GM23338 (cell line): ENCODE measurements around the gene PDE1A. TPM values are rescaled to one million over a fixed set of nuclear protein-coding genes. Genes with fewer than 3 reads are reported as not detected.
A peak's percentile ranks its signal among the peaks of the same experiment; 100 is the strongest.

Experiments
- ATAC-seq: fragments of 200-7000 bp; cut with Tn5 transposase; 3 replicates; pipeline ENCODE4 v1.9.1; 2020
- DNase-seq: peaks from one replicate; pipeline ENCODE4 v3.0.0-alpha.2; 2015; ENCODE audit warnings: low spot score
- H2AFZ ChIP-seq: fragments of 200-600 bp; sonication (generic); 2 replicates; pipeline ENCODE4 v1.8.0; 2016; ENCODE audit warnings: antibody characterized with exemption, mild to moderate bottlenecking, moderate library complexity
- H3F3A ChIP-seq: fragments of 200-600 bp; sonication (generic); replicated peaks from 2 replicates; pipeline ENCODE4 v1.8.0; 2017; ENCODE audit warnings: antibody characterized with exemption, mixed run types, low read depth
- H3K27ac ChIP-seq: fragments of 200-600 bp; sonication (generic); 2 replicates; pipeline ENCODE4 v1.6.1; 2016; ENCODE audit warnings: low read depth
- H3K27me3 ChIP-seq: fragments of 200-600 bp; sonication (generic); 2 replicates; pipeline ENCODE4 v1.8.0; 2016; ENCODE audit warnings: mild to moderate bottlenecking, mixed run types, moderate library complexity; ENCODE audit not compliant: insufficient read depth
- H3K36me3 ChIP-seq: fragments of 200-600 bp; sonication (generic); 2 replicates; pipeline ENCODE4 v1.8.0; 2016; ENCODE audit warnings: mild to moderate bottlenecking; ENCODE audit not compliant: insufficient read depth
- H3K4me1 ChIP-seq: fragments of 200-600 bp; sonication (generic); 2 replicates; pipeline ENCODE4 v1.8.0; 2016; ENCODE audit warnings: mild to moderate bottlenecking, moderate library complexity; ENCODE audit not compliant: insufficient read depth
- H3K4me2 ChIP-seq: fragments of 200-600 bp; sonication (generic); 2 replicates; pipeline ENCODE4 v1.7.1; 2017; ENCODE audit warnings: mixed run types
- H3K4me3 ChIP-seq: fragments of 200-600 bp; sonication (generic); 2 replicates; pipeline ENCODE4 v1.6.1; 2016; ENCODE audit warnings: mixed run types
- H3K79me2 ChIP-seq: fragments of 200-600 bp; sonication (generic); replicated peaks from 2 replicates; pipeline ENCODE4 v1.8.0; 2017; ENCODE audit warnings: mild to moderate bottlenecking; ENCODE audit not compliant: insufficient read depth
- H3K9me2 ChIP-seq: fragments of 200-600 bp; sonication (generic); 2 replicates; pipeline ENCODE4 v1.8.0; 2017; ENCODE audit not compliant: insufficient read depth
- H4K20me1 ChIP-seq: fragments of 200-600 bp; sonication (generic); replicated peaks from 2 replicates; pipeline ENCODE4 v1.8.0; 2017; ENCODE audit warnings: mild to moderate bottlenecking; ENCODE audit not compliant: insufficient read depth
- H3K27ac Mint-ChIP-seq: 2 replicates; pipeline ENCODE4 v1.8.0; 2020; ENCODE audit warnings: inconsistent platforms, mild to moderate bottlenecking, moderate library complexity, mixed read lengths
- H3K27me3 Mint-ChIP-seq: 3 replicates; pipeline ENCODE4 v1.8.0; 2022; ENCODE audit warnings: low read depth, mild to moderate bottlenecking, moderate library complexity, mixed read lengths, inconsistent platforms; ENCODE audit not compliant: insufficient read depth, poor library complexity
- H3K36me3 Mint-ChIP-seq: 3 replicates; pipeline ENCODE4 v1.8.0; 2021; ENCODE audit warnings: low read depth, mild to moderate bottlenecking, inconsistent platforms, moderate library complexity, mixed read lengths
- H3K4me1 Mint-ChIP-seq: 3 replicates; pipeline ENCODE4 v1.8.0; 2020; ENCODE audit warnings: mild to moderate bottlenecking, inconsistent platforms, mixed read lengths
- H3K4me3 Mint-ChIP-seq: 3 replicates; pipeline ENCODE4 v1.8.0; 2021; ENCODE audit warnings: moderate library complexity, mild to moderate bottlenecking, inconsistent platforms, mixed read lengths
- H3K9me3 Mint-ChIP-seq: 3 replicates; pipeline ENCODE4 v1.8.0; 2020; ENCODE audit warnings: moderate library complexity, mild to moderate bottlenecking, inconsistent platforms, mixed read lengths
- CREB1 ChIP-seq: fragments of 250-450 bp; sonication (Bioruptor Pico); IDR thresholded peaks from 2 replicates; pipeline ENCODE4 v1.5.0; 2020; ENCODE audit warnings: low read depth, mild to moderate bottlenecking, moderate library complexity
- CTCF ChIP-seq, 2 experiments: fragments of 200-600 bp in 1 of 2; sonication (generic) in 1 of 2; conservative IDR thresholded peaks; 2 replicates each; pipeline versions ENCODE4 v1.5.1 to v1.6.1; 2016 to 2017; ENCODE audit warnings: antibody characterized with exemption in 2 of 2, low read depth in 2 of 2, mild to moderate bottlenecking in 2 of 2, moderate library complexity in 1 of 2
- POLR2AphosphoS5 ChIP-seq: IDR thresholded peaks from 2 replicates; pipeline ENCODE4 v1.6.1; 2016; ENCODE audit warnings: antibody characterized with exemption, low read depth
- ZNF114 ChIP-seq: fragments of 250-450 bp; sonication (Bioruptor Pico); IDR thresholded peaks from 2 replicates; pipeline ENCODE4 v1.5.0; 2020; ENCODE audit warnings: mild to moderate bottlenecking, moderate library complexity
- ZNF462 ChIP-seq: fragments of 250-450 bp; sonication (Bioruptor Pico); IDR thresholded peaks from 2 replicates; pipeline ENCODE4 v1.5.0; 2020; ENCODE audit warnings: mild to moderate bottlenecking, moderate library complexity
- polyA plus RNA-seq: library from polyadenylated mRNA; unstranded; fragments of >200 nt; fragmentation: Nextera tagmentation; extraction: Ambion mirVana; gene quantifications from 2 replicates; pipeline ENCODE4 v1.2.1, GENCODE V29; 2016
- total RNA-seq: library from RNA; depleted of rRNA; stranded (reverse); fragments of >200 nt; shearing (Covaris generic); gene quantifications from 2 replicates; pipeline ENCODE4 v1.2.3, GENCODE V29; 2014

Gene PDE1A
- total and polyA plus RNA-seq, 2 experiments from 2014 or later: 0.28 to 0.31 TPM

DNA sequence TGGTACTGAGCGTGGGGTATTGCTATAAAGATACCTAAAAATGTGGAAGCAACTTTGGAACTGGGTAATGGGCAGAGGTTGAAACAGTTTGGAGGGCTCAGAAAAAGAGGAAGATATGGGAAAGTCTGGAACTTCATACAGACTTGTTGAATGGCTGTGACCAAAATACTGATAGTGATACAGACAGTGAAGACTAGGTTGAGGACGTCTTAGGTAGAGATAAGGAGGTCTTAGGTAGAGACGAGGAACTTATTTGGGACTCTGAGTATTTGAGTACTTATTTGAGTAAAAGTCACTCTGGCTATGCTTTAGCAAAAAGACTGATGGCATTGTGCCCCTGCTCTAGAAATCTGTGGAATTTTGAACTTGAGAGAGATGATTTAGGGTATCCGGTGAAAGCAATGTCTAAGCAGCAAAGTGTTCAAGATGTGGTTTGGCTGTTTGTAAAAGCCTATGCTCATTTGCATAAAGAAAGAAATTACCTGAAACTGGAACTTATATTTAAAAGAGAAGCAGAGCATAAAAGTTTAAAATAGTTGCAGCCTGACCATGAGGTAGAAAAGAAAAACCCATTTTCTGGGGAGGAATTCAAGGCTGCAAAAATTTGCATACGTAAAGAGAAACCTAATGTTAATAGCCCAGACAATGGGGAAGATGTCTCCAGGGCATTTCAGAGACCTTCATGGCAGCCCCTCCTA lies 219.6 kb downstream of the PDE1A start (continued):
- TF ChIP-seq ZNF462 (CRISPR knock-in tag): no peak

DNA sequence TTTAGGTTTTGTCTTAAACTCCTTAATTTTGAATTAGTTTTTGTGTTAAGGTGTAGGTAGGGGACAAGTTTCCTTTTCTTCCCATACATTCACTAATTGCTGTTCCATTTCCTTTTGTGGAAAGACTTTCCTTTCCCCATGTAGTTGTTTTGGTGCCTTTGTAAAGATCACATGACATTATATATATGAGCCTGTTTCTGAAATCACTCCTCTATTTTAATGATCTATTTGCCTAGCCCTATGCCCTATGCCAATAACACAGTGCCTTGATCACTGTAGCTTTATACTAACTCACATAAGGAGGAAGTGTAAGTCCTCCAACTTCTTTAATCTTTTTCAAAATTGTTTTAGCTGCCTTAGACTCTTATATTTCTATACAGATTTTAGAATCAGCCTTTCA lies 229.3 kb downstream of the PDE1A start:
- no peaks in the 10 kb centered on the region for H3F3A ChIP-seq
- Mint-ChIP-seq H3K4me3 (no peak overlapping the region), H3K27me3 (no peaks in the 10 kb centered on the region), H3K4me1 (no peaks in the 10 kb centered on the region), H3K9me3 (no peaks in the 10 kb centered on the region), H3K36me3 (no peaks in the 10 kb centered on the region), H3K27ac (no peak overlapping the region; the same call in 1 of the 2 replicates)
- H3K27ac ChIP-seq: no peak overlapping the region
- H3K4me3 ChIP-seq: no peak overlapping the region
- DNase-seq (no peak), ATAC-seq (no peak)
- H3K4me1 ChIP-seq: no peaks in the 10 kb centered on the region
- H3K9me2 ChIP-seq: no peaks in the 10 kb centered on the region
- no peaks in the 10 kb centered on the region for H3K27me3 ChIP-seq
- H2AFZ ChIP-seq: peak overlapping the region; percentile 61; the same call in 1 of the 2 replicates
- no peaks in the 10 kb centered on the region for H3K36me3 ChIP-seq
- no peaks in the 10 kb centered on the region for H3K79me2 ChIP-seq
- no peak overlapping the region for H3K4me2 ChIP-seq
- no peaks in the 10 kb centered on the region for H4K20me1 ChIP-seq
- TF ChIP-seq POLR2AphosphoS5: no peak
- TF ChIP-seq ZNF114 (CRISPR knock-in tag): no peak
- TF ChIP-seq CTCF (conservative IDR thresholded peaks at IDR 0.05; ENCODE audit: low read depth in 2 of 2): no peak
- TF ChIP-seq ZNF462 (CRISPR knock-in tag): no peak
- no peak for TF ChIP-seq CREB1 (CRISPR knock-in tag)
